HepG2 (cell line): ENCODE results near the gene CAVIN1. TPM values are rescaled to one million over a fixed set of nuclear protein-coding genes. Genes with fewer than 3 reads are reported as not detected.

Experiments
- AGO2 ChIP-seq: fragments of 200-400 bp; formaldehyde crosslinking; optimal IDR thresholded peaks from 2 replicates; pipeline ENCODE3; 2017; ENCODE audit warnings: mild to moderate bottlenecking, low read depth, low read length, moderate library complexity
- JUN ChIP-seq: sonication (generic); formaldehyde crosslinking; IDR thresholded peaks from 2 replicates; pipeline ENCODE4 v1.4.0; 2020; ENCODE audit warnings: mild to moderate bottlenecking, missing genetic modification reagents
- MED8 ChIP-seq: sonication (generic); formaldehyde crosslinking; IDR thresholded peaks from 2 replicates; pipeline ENCODE4 v1.8.1; 2023; ENCODE audit warnings: mild to moderate bottlenecking, missing genetic modification reagents; ENCODE audit not compliant: insufficient replicate concordance
- MEIS1 ChIP-seq: sonication (generic); formaldehyde crosslinking; IDR thresholded peaks from 2 replicates; pipeline ENCODE4 v1.9.0; 2021; ENCODE audit warnings: mild to moderate bottlenecking, missing genetic modification reagents, moderate library complexity, borderline replicate concordance
- ZMYM2 ChIP-seq: sonication (generic); formaldehyde crosslinking; IDR thresholded peaks from 2 replicates; pipeline ENCODE4 v1.8.0; 2022; ENCODE audit warnings: mild to moderate bottlenecking, missing genetic modification reagents
- ZNF12 ChIP-seq: sonication (generic); formaldehyde crosslinking; IDR thresholded peaks from 2 replicates; pipeline ENCODE4 v1.5.0; 2020; ENCODE audit warnings: missing genetic modification reagents
- ZNF205 ChIP-seq: IDR thresholded peaks from 2 replicates; pipeline ENCODE4 v1.6.1; 2018; ENCODE audit warnings: missing biosample characterization, missing genetic modification reagents
- ZNF263 ChIP-seq: sonication (generic); formaldehyde crosslinking; IDR thresholded peaks from 2 replicates; pipeline ENCODE4 v1.4.0; 2020; ENCODE audit warnings: missing genetic modification reagents
- ZNF432 ChIP-seq: sonication (generic); formaldehyde crosslinking; IDR thresholded peaks from 2 replicates; pipeline ENCODE4 v1.5.0; 2020; ENCODE audit warnings: missing genetic modification reagents, mild to moderate bottlenecking, borderline replicate concordance
- ZNF441 ChIP-seq: sonication (generic); formaldehyde crosslinking; IDR thresholded peaks from 2 replicates; pipeline ENCODE4 v1.7.0; 2021; ENCODE audit warnings: missing genetic modification reagents, borderline replicate concordance
- ZNF777 ChIP-seq: sonication (generic); formaldehyde crosslinking; IDR thresholded peaks from 2 replicates; pipeline ENCODE4 v1.4.0; 2020; ENCODE audit warnings: missing genetic modification reagents
- polyA plus RNA-seq, 8 experiments: library from polyadenylated mRNA; depleted of rRNA in 3 of 8; stranded (reverse) in 7 of 8; unstranded in 1 of 8; fragments of >200 nt; fragmentation: Illumina TruSeq in 4 of 8; extraction: Trizol in 4 of 8; gene quantifications; 2 replicates each; pipeline versions ENCODE4 v1.2.1 to v1.2.3, GENCODE V29; 2011 to 2016; ENCODE audit warnings: low read depth in 4 of 8, missing spikeins in 1 of 8, mixed read lengths in 1 of 8; ENCODE audit not compliant: insufficient read depth in 1 of 8
- total RNA-seq, 5 experiments: library from RNA; depleted of rRNA; stranded (reverse); fragments of >200 nt; fragmentation: Illumina TruSeq; extraction: Trizol; gene quantifications; 2 replicates each; pipeline ENCODE4 v1.2.3, GENCODE V29; 2016; ENCODE audit warnings: low read depth in 1 of 5
- TF ChIP-seq, protein P1 (sequence below), 2 experiments: sonication (generic) in 1 of 2; formaldehyde crosslinking in 1 of 2; IDR thresholded peaks; 2 replicates each; pipeline versions ENCODE4 v1.5.1 to v1.6.1; 2011 to 2020; ENCODE audit warnings: borderline replicate concordance in 1 of 2, low read depth in 1 of 2, low read length in 1 of 2, mild to moderate bottlenecking in 1 of 2, missing genetic modification reagents in 1 of 2, moderate library complexity in 1 of 2
- TF ChIP-seq, protein P2 (sequence below): sonication (generic); formaldehyde crosslinking; IDR thresholded peaks from 2 replicates; pipeline ENCODE4 v1.9.0; 2021; ENCODE audit warnings: missing genetic modification reagents, mild to moderate bottlenecking, borderline replicate concordance
- TF ChIP-seq, protein P3 (sequence below): IDR thresholded peaks from 2 replicates; pipeline ENCODE4 v1.6.1; 2016; ENCODE audit warnings: mild to moderate bottlenecking
- TF ChIP-seq, protein P4 (sequence below): sonication (generic); formaldehyde crosslinking; IDR thresholded peaks from 2 replicates; pipeline ENCODE4 v1.9.0; 2021; ENCODE audit warnings: missing genetic modification reagents, borderline replicate concordance
- TF ChIP-seq, protein P5 (sequence below): sonication (generic); formaldehyde crosslinking; IDR thresholded peaks from 2 replicates; pipeline ENCODE4 v1.4.0; 2020; ENCODE audit warnings: mild to moderate bottlenecking, missing genetic modification reagents
- TF ChIP-seq, protein P6 (sequence below): sonication (generic); formaldehyde crosslinking; IDR thresholded peaks from 2 replicates; pipeline ENCODE4 v1.5.0; 2020; ENCODE audit warnings: missing genetic modification reagents

The CAVIN1 gene
- total and polyA plus RNA-seq, 2 of the 13 experiments (the other 11 are each of a cell fraction or from before 2014, with no cell fraction given): 15.9 to 25.5 TPM

DNA sequence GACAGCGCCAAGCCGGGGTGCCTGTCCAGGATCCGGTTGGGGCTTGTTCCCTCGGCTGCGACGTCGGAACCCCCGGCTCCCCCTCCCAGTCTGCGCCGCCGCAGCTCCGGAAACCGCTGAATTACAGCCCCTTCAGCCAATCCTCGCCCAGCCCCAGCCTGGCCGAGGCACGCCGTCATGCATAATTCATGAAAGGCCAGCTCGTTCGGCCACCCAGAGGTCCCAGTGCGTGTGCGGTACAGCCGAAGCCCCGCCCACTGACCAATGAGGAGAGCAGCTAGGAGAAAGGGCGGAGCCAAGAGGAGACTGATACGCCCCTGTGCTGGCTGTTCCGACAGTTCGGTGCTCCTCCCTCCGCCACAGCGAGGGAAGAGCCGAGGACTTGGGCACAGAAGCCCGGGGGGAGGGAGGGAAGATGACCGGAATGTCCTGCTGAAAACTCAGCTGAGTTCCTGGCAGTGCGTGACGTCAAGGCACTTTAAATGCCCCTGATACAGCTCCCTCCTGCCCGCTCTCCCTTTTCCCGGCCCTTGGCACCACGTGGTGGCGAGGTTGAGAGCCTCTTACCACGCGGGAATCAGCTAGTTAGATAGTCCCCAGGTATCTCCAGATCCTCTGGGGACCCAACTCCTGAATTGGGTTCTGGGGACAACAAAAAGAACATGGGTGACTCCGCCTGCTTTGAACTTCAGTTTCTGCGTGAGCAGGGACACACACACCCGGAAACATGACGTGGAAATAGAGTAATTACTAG, 34.5 kb downstream of the CAVIN1 start, which contains the start of gene STAT3 (continued):
- TF ChIP-seq MEIS1 (CRISPR knock-in tag) (no peak; the same call in 1 of the 2 replicates), ZNF777 (peak; percentile 86), ZMYM2 (CRISPR knock-in tag) (peak; percentile 67; the same call in 1 of the 2 replicates), ZNF263 (peak; percentile 60; the same call in 1 of the 2 replicates), ZNF441 (CRISPR knock-in tag) (peak; percentile 48), ZNF12 (CRISPR knock-in tag) (peak; percentile 91), ZNF205 (CRISPR knock-in tag) (peak; percentile 94), JUN (CRISPR knock-in tag) (peak; percentile 92), MED8 (CRISPR knock-in tag) (peak; percentile 95), ZNF432 (no peak), AGO2 (peak; percentile 17)
- TF ChIP-seq, protein P1, sequence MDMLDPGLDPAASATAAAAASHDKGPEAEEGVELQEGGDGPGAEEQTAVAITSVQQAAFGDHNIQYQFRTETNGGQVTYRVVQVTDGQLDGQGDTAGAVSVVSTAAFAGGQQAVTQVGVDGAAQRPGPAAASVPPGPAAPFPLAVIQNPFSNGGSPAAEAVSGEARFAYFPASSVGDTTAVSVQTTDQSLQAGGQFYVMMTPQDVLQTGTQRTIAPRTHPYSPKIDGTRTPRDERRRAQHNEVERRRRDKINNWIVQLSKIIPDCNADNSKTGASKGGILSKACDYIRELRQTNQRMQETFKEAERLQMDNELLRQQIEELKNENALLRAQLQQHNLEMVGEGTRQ (IDR thresholded peaks at IDR 0.05; ENCODE audit: low read depth, low read length): peak; percentile 85
- TF ChIP-seq, protein P1 (CRISPR knock-in tag; IDR thresholded peaks at IDR 0.05; ENCODE audit: borderline replicate concordance): peak; percentile 98
- TF ChIP-seq, protein P2, sequence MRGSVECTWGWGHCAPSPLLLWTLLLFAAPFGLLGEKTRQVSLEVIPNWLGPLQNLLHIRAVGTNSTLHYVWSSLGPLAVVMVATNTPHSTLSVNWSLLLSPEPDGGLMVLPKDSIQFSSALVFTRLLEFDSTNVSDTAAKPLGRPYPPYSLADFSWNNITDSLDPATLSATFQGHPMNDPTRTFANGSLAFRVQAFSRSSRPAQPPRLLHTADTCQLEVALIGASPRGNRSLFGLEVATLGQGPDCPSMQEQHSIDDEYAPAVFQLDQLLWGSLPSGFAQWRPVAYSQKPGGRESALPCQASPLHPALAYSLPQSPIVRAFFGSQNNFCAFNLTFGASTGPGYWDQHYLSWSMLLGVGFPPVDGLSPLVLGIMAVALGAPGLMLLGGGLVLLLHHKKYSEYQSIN (CRISPR knock-in tag): no peak
- TF ChIP-seq, protein P3, sequence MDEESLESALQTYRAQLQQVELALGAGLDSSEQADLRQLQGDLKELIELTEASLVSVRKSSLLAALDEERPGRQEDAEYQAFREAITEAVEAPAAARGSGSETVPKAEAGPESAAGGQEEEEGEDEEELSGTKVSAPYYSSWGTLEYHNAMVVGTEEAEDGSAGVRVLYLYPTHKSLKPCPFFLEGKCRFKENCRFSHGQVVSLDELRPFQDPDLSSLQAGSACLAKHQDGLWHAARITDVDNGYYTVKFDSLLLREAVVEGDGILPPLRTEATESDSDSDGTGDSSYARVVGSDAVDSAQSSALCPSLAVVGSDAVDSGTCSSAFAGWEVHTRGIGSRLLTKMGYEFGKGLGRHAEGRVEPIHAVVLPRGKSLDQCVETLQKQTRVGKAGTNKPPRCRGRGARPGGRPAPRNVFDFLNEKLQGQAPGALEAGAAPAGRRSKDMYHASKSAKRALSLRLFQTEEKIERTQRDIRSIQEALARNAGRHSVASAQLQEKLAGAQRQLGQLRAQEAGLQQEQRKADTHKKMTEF (CRISPR knock-in tag): peak; percentile 100
- TF ChIP-seq, protein P4, sequence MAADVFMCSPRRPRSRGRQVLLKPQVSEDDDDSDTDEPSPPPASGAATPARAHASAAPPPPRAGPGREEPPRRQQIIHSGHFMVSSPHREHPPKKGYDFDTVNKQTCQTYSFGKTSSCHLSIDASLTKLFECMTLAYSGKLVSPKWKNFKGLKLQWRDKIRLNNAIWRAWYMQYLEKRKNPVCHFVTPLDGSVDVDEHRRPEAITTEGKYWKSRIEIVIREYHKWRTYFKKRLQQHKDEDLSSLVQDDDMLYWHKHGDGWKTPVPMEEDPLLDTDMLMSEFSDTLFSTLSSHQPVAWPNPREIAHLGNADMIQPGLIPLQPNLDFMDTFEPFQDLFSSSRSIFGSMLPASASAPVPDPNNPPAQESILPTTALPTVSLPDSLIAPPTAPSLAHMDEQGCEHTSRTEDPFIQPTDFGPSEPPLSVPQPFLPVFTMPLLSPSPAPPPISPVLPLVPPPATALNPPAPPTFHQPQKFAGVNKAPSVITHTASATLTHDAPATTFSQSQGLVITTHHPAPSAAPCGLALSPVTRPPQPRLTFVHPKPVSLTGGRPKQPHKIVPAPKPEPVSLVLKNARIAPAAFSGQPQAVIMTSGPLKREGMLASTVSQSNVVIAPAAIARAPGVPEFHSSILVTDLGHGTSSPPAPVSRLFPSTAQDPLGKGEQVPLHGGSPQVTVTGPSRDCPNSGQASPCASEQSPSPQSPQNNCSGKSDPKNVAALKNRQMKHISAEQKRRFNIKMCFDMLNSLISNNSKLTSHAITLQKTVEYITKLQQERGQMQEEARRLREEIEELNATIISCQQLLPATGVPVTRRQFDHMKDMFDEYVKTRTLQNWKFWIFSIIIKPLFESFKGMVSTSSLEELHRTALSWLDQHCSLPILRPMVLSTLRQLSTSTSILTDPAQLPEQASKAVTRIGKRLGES: peak; percentile 92
- TF ChIP-seq, protein P5, sequence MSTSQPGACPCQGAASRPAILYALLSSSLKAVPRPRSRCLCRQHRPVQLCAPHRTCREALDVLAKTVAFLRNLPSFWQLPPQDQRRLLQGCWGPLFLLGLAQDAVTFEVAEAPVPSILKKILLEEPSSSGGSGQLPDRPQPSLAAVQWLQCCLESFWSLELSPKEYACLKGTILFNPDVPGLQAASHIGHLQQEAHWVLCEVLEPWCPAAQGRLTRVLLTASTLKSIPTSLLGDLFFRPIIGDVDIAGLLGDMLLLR: peak; percentile 99
- TF ChIP-seq, protein P6, sequence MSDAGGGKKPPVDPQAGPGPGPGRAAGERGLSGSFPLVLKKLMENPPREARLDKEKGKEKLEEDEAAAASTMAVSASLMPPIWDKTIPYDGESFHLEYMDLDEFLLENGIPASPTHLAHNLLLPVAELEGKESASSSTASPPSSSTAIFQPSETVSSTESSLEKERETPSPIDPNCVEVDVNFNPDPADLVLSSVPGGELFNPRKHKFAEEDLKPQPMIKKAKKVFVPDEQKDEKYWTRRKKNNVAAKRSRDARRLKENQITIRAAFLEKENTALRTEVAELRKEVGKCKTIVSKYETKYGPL (CRISPR knock-in tag): peak; percentile 93
